GM23338 (cell line): ENCODE measurements around the gene DPF3. TPM values are rescaled to one million over a fixed set of nuclear protein-coding genes. Genes with fewer than 3 reads are reported as not detected.

ENCODE experiments used
- ATAC-seq: fragments of 200-7000 bp; cut with Tn5 transposase; 3 replicates; pipeline ENCODE4 v1.9.1; 2020
- DNase-seq: peaks from one replicate; pipeline ENCODE4 v3.0.0-alpha.2; 2015; ENCODE audit warnings: low spot score
- H2AFZ ChIP-seq: fragments of 200-600 bp; sonication (generic); 2 replicates; pipeline ENCODE4 v1.8.0; 2016; ENCODE audit warnings: antibody characterized with exemption, mild to moderate bottlenecking, moderate library complexity
- H3F3A ChIP-seq: fragments of 200-600 bp; sonication (generic); replicated peaks from 2 replicates; pipeline ENCODE4 v1.8.0; 2017; ENCODE audit warnings: antibody characterized with exemption, mixed run types, low read depth
- H3K27ac ChIP-seq: fragments of 200-600 bp; sonication (generic); 2 replicates; pipeline ENCODE4 v1.6.1; 2016; ENCODE audit warnings: low read depth
- H3K27me3 ChIP-seq: fragments of 200-600 bp; sonication (generic); 2 replicates; pipeline ENCODE4 v1.8.0; 2016; ENCODE audit warnings: mild to moderate bottlenecking, mixed run types, moderate library complexity; ENCODE audit not compliant: insufficient read depth
- H3K36me3 ChIP-seq: fragments of 200-600 bp; sonication (generic); 2 replicates; pipeline ENCODE4 v1.8.0; 2016; ENCODE audit warnings: mild to moderate bottlenecking; ENCODE audit not compliant: insufficient read depth
- H3K4me1 ChIP-seq: fragments of 200-600 bp; sonication (generic); 2 replicates; pipeline ENCODE4 v1.8.0; 2016; ENCODE audit warnings: mild to moderate bottlenecking, moderate library complexity; ENCODE audit not compliant: insufficient read depth
- H3K4me2 ChIP-seq: fragments of 200-600 bp; sonication (generic); 2 replicates; pipeline ENCODE4 v1.7.1; 2017; ENCODE audit warnings: mixed run types
- H3K4me3 ChIP-seq: fragments of 200-600 bp; sonication (generic); 2 replicates; pipeline ENCODE4 v1.6.1; 2016; ENCODE audit warnings: mixed run types
- H3K79me2 ChIP-seq: fragments of 200-600 bp; sonication (generic); replicated peaks from 2 replicates; pipeline ENCODE4 v1.8.0; 2017; ENCODE audit warnings: mild to moderate bottlenecking; ENCODE audit not compliant: insufficient read depth
- H3K9me2 ChIP-seq: fragments of 200-600 bp; sonication (generic); 2 replicates; pipeline ENCODE4 v1.8.0; 2017; ENCODE audit not compliant: insufficient read depth
- H4K20me1 ChIP-seq: fragments of 200-600 bp; sonication (generic); replicated peaks from 2 replicates; pipeline ENCODE4 v1.8.0; 2017; ENCODE audit warnings: mild to moderate bottlenecking; ENCODE audit not compliant: insufficient read depth
- H3K27ac Mint-ChIP-seq: 2 replicates; pipeline ENCODE4 v1.8.0; 2020; ENCODE audit warnings: inconsistent platforms, mild to moderate bottlenecking, moderate library complexity, mixed read lengths
- H3K27me3 Mint-ChIP-seq: 3 replicates; pipeline ENCODE4 v1.8.0; 2022; ENCODE audit warnings: low read depth, mild to moderate bottlenecking, moderate library complexity, mixed read lengths, inconsistent platforms; ENCODE audit not compliant: insufficient read depth, poor library complexity
- H3K36me3 Mint-ChIP-seq: 3 replicates; pipeline ENCODE4 v1.8.0; 2021; ENCODE audit warnings: low read depth, mild to moderate bottlenecking, inconsistent platforms, moderate library complexity, mixed read lengths
- H3K4me1 Mint-ChIP-seq: 3 replicates; pipeline ENCODE4 v1.8.0; 2020; ENCODE audit warnings: mild to moderate bottlenecking, inconsistent platforms, mixed read lengths
- H3K4me3 Mint-ChIP-seq: 3 replicates; pipeline ENCODE4 v1.8.0; 2021; ENCODE audit warnings: moderate library complexity, mild to moderate bottlenecking, inconsistent platforms, mixed read lengths
- H3K9me3 Mint-ChIP-seq: 3 replicates; pipeline ENCODE4 v1.8.0; 2020; ENCODE audit warnings: moderate library complexity, mild to moderate bottlenecking, inconsistent platforms, mixed read lengths
- CREB1 ChIP-seq: fragments of 250-450 bp; sonication (Bioruptor Pico); IDR thresholded peaks from 2 replicates; pipeline ENCODE4 v1.5.0; 2020; ENCODE audit warnings: low read depth, mild to moderate bottlenecking, moderate library complexity
- CTCF ChIP-seq, 2 experiments: fragments of 200-600 bp in 1 of 2; sonication (generic) in 1 of 2; conservative IDR thresholded peaks; 2 replicates each; pipeline versions ENCODE4 v1.5.1 to v1.6.1; 2016 to 2017; ENCODE audit warnings: antibody characterized with exemption in 2 of 2, low read depth in 2 of 2, mild to moderate bottlenecking in 2 of 2, moderate library complexity in 1 of 2
- EZH2 ChIP-seq: fragments of 200-600 bp; sonication (generic); IDR thresholded peaks from one replicate; pipeline ENCODE4 v1.8.0; 2017; ENCODE audit warnings: antibody characterized with exemption, mild to moderate bottlenecking, low read depth; ENCODE audit not compliant: unreplicated experiment
- EZH2phosphoT487 ChIP-seq: fragments of 200-600 bp; sonication (generic); IDR thresholded peaks from one replicate; pipeline ENCODE4 v1.8.1; 2018; ENCODE audit warnings: antibody characterized with exemption; ENCODE audit not compliant: unreplicated experiment
- JUNB ChIP-seq: IDR thresholded peaks from one replicate; pipeline ENCODE4 v1.6.1; 2016; ENCODE audit warnings: antibody characterized with exemption; ENCODE audit not compliant: unreplicated experiment
- NANOG ChIP-seq: IDR thresholded peaks from 2 replicates; pipeline ENCODE4 v1.6.1; 2016; ENCODE audit warnings: antibody characterized with exemption, borderline replicate concordance
- REST ChIP-seq: IDR thresholded peaks from one replicate; pipeline ENCODE4 v1.6.1; 2018; ENCODE audit warnings: antibody characterized with exemption; ENCODE audit not compliant: unreplicated experiment
- ZNF114 ChIP-seq: fragments of 250-450 bp; sonication (Bioruptor Pico); IDR thresholded peaks from 2 replicates; pipeline ENCODE4 v1.5.0; 2020; ENCODE audit warnings: mild to moderate bottlenecking, moderate library complexity
- ZNF462 ChIP-seq: fragments of 250-450 bp; sonication (Bioruptor Pico); IDR thresholded peaks from 2 replicates; pipeline ENCODE4 v1.5.0; 2020; ENCODE audit warnings: mild to moderate bottlenecking, moderate library complexity
- polyA plus RNA-seq: library from polyadenylated mRNA; unstranded; fragments of >200 nt; fragmentation: Nextera tagmentation; extraction: Ambion mirVana; gene quantifications from 2 replicates; pipeline ENCODE4 v1.2.1, GENCODE V29; 2016
- total RNA-seq: library from RNA; depleted of rRNA; stranded (reverse); fragments of >200 nt; shearing (Covaris generic); gene quantifications from 2 replicates; pipeline ENCODE4 v1.2.3, GENCODE V29; 2014

The DPF3 gene
- total and polyA plus RNA-seq, 2 experiments from 2014 or later: 0.18 to 1.0 TPM

- no peak for TF ChIP-seq ZNF462 (CRISPR knock-in tag)
Observed at GRCh38 chr14:72652179-72652578, 241.7 kb downstream of the DPF3 start (continued).

GRCh38 chr14:72651714-72652113 lies 242.2 kb downstream of the DPF3 start:
- TF ChIP-seq NANOG (no peak), ZNF114 (CRISPR knock-in tag) (no peak), REST (no peak), CTCF (conservative IDR thresholded peaks at IDR 0.05; ENCODE audit: low read depth in 2 of 2) (no peak), EZH2phosphoT487 (no peak), CREB1 (no peak), JUNB (no peak), EZH2 (no peak)
- no peaks in the 10 kb centered on the region for H3K9me3 Mint-ChIP-seq
- H3K36me3 Mint-ChIP-seq: no peaks in the 10 kb centered on the region
- Histone ChIP-seq H4K20me1 (no peaks in the 10 kb centered on the region), H3K9me2 (no peaks in the 10 kb centered on the region), H3F3A (no peaks in the 10 kb centered on the region), H3K27me3 (no peaks in the 10 kb centered on the region), H3K36me3 (no peaks in the 10 kb centered on the region), H3K4me1 (no peaks in the 10 kb centered on the region), H3K27ac (no peak overlapping the region), H3K4me2 (no peak overlapping the region), H3K4me3 (no peak overlapping the region), H3K79me2 (no peaks in the 10 kb centered on the region), H2AFZ (no peak overlapping the region)
- no peaks in the 10 kb centered on the region for H3K4me1 Mint-ChIP-seq
- no peaks in the 10 kb centered on the region for H3K27me3 Mint-ChIP-seq
- H3K27ac Mint-ChIP-seq: no peak overlapping the region
- no peak for DNase-seq
- ATAC-seq: no peak
- no peak overlapping the region for H3K4me3 Mint-ChIP-seq
